OCI-LY1 (cell line): ENCODE data around the gene DUOX1.

Experiments used
- H2AFZ ChIP-seq: fragments of 200-600 bp; sonication (generic), shearing (Covaris generic); 2 replicates; pipeline ENCODE4 v1.6.0; 2014; ENCODE audit warnings: antibody characterized with exemption, mild to moderate bottlenecking, low read length
- H3F3A ChIP-seq: fragments of 200-600 bp; sonication (generic), shearing (Covaris generic); 2 replicates; pipeline ENCODE4 v1.6.0; 2014; ENCODE audit warnings: mild to moderate bottlenecking, antibody characterized with exemption, low read length, moderate library complexity; ENCODE audit not compliant: insufficient read depth
- H3K27ac ChIP-seq: fragments of 200-600 bp; sonication (generic); 2 replicates; pipeline ENCODE4 v1.5.1; 2014; ENCODE audit warnings: low read length, mixed run types, mild to moderate bottlenecking, low read depth; ENCODE audit not compliant: poor library complexity, severe bottlenecking
- H3K27me3 ChIP-seq: fragments of 200-600 bp; sonication (generic); 2 replicates; pipeline ENCODE4 v1.6.0; 2014; ENCODE audit warnings: antibody characterized with exemption, mild to moderate bottlenecking, low read length, moderate library complexity; ENCODE audit not compliant: insufficient read depth
- H3K36me3 ChIP-seq: fragments of 200-600 bp; sonication (generic); 2 replicates; pipeline ENCODE4 v1.6.1; 2014; ENCODE audit warnings: mild to moderate bottlenecking, antibody characterized with exemption, low read length, moderate library complexity, mixed read lengths; ENCODE audit not compliant: insufficient read depth
- H3K4me1 ChIP-seq: fragments of 200-600 bp; sonication (generic); 2 replicates; pipeline ENCODE4 v1.5.1; 2014; ENCODE audit warnings: mild to moderate bottlenecking, low read length, moderate library complexity; ENCODE audit not compliant: insufficient read depth, severe bottlenecking
- H3K4me2 ChIP-seq: fragments of 200-600 bp; sonication (generic), shearing (Covaris generic); 2 replicates; pipeline ENCODE4 v1.6.1; 2014; ENCODE audit warnings: low read length
- H3K4me3 ChIP-seq: fragments of 200-600 bp; sonication (generic); 2 replicates; pipeline ENCODE4 v1.5.1; 2014; ENCODE audit warnings: low read length, low read depth, mild to moderate bottlenecking, mixed read lengths; ENCODE audit not compliant: poor library complexity, severe bottlenecking
- H3K79me2 ChIP-seq: fragments of 200-600 bp; shearing (Covaris generic); 2 replicates; pipeline ENCODE4 v1.6.1; 2016; ENCODE audit warnings: mixed run types, low read length, mixed read lengths; ENCODE audit not compliant: insufficient read depth
- H3K9ac ChIP-seq: fragments of 200-600 bp; sonication (generic), shearing (Covaris generic); 2 replicates; pipeline ENCODE4 v1.6.1; 2014; ENCODE audit warnings: mild to moderate bottlenecking, low read length, mixed read lengths
- H3K9me2 ChIP-seq: fragments of 200-600 bp; sonication (generic), shearing (Covaris generic); 2 replicates; pipeline ENCODE4 v1.6.1; 2014; ENCODE audit warnings: low read depth, mild to moderate bottlenecking, low read length, mixed read lengths
- H3K9me3 ChIP-seq: fragments of 200-600 bp; shearing (Covaris generic); 2 replicates; pipeline ENCODE4 v1.6.1; 2014; ENCODE audit warnings: low read length, mixed read lengths
- H4K20me1 ChIP-seq: fragments of 200-600 bp; sonication (generic), shearing (Covaris generic); 2 replicates; pipeline ENCODE4 v1.6.0; 2016; ENCODE audit warnings: mild to moderate bottlenecking, low read length; ENCODE audit not compliant: insufficient read depth
- CTCF ChIP-seq: fragments of 200-600 bp; sonication (generic), shearing (Covaris generic); IDR thresholded peaks from 2 replicates; pipeline ENCODE4 v1.5.1; 2017; ENCODE audit warnings: mild to moderate bottlenecking, antibody characterized with exemption, low read length, moderate library complexity, mixed read lengths
- EZH2 ChIP-seq: fragments of 200-600 bp; sonication (generic), shearing (Covaris generic); IDR thresholded peaks from 2 replicates; pipeline ENCODE4 v1.8.0; 2017; ENCODE audit warnings: borderline replicate concordance, mixed run types, mild to moderate bottlenecking, antibody characterized with exemption, low read length, moderate library complexity, mixed read lengths

Gene DUOX1

GRCh38 chr15:45112591-45113379 lies 17.0 kb upstream of the DUOX1 start:
- no peak overlapping the region for H2AFZ ChIP-seq
- TF ChIP-seq EZH2 (no peak), CTCF (no peak)
- no peak overlapping the region; the same call in 1 of the 2 replicates for H3K4me2 ChIP-seq
- no peaks in the 10 kb centered on the region for H4K20me1 ChIP-seq
- no peaks in the 10 kb centered on the region for H3K79me2 ChIP-seq
- 0 out of 2 replicates have a peak, but pooled peaks cover 3% of the 10 kb centered on the region for H3K27me3 ChIP-seq
- H3K4me3 ChIP-seq = no peak overlapping the region
- no peaks in the 10 kb centered on the region for H3K9me3 ChIP-seq
- no peaks in the 10 kb centered on the region for H3K9me2 ChIP-seq
- H3K36me3 ChIP-seq = no peaks in the 10 kb centered on the region
- H3F3A ChIP-seq = no peaks in the 10 kb centered on the region
- H3K4me1 ChIP-seq = peaks cover 14% of the 10 kb centered on the region
- no peak overlapping the region for H3K27ac ChIP-seq
- no peak overlapping the region for H3K9ac ChIP-seq

- Histone ChIP-seq H4K20me1 (no peaks in the 10 kb centered on the region), H3K4me1 (peaks cover 14% of the 10 kb centered on the region), H3K27me3 (0 out of 2 replicates have a peak, but pooled peaks cover 3% of the 10 kb centered on the region), H3K9me2 (no peaks in the 10 kb centered on the region), H3K4me3 (peak overlapping the region; percentile 54), H2AFZ (no peak overlapping the region), H3K27ac (no peak overlapping the region), H3F3A (no peaks in the 10 kb centered on the region), H3K9me3 (no peaks in the 10 kb centered on the region), H3K4me2 (peak overlapping the region; percentile 56; the same call in 1 of the 2 replicates), H3K9ac (no peak overlapping the region), H3K79me2 (no peaks in the 10 kb centered on the region), H3K36me3 (no peaks in the 10 kb centered on the region)
- TF ChIP-seq CTCF (no peak), EZH2 (no peak)
Measured at GRCh38 chr15:45113380-45113990, 16.3 kb upstream of the DUOX1 start.

GRCh38 chr15:45114076-45114750 lies 15.6 kb upstream of the DUOX1 start, which contains the start of the genes DUOX2 and DUOXA2:
TSS of gene DUOX2 (minus strand) at chr15:45114172. CDS start at chr15:45113411, 761 bp downstream.
TSS of gene DUOXA2 (plus strand) at chr15:45114326. CDS start at chr15:45114606, 280 bp downstream.
- Histone ChIP-seq H4K20me1 (no peaks in the 10 kb centered on the region), H3K4me1 (peaks cover 14% of the 10 kb centered on the region), H3K36me3 (no peaks in the 10 kb centered on the region), H3K9ac (peak within 1 kb of the TSS; percentile 26; the same call in 1 of the 2 replicates), H3K79me2 (no peaks in the 10 kb centered on the region), H3K9me3 (no peaks in the 10 kb centered on the region), H3F3A (no peaks in the 10 kb centered on the region), H2AFZ (no peak within 1 kb of the TSS), H3K27me3 (0 out of 2 replicates have a peak, but pooled peaks cover 3% of the 10 kb centered on the region), H3K9me2 (no peaks in the 10 kb centered on the region), H3K4me2 (peak within 1 kb of the TSS; percentile 56), H3K27ac (no peak within 1 kb of the TSS), H3K4me3 (peak within 1 kb of the TSS; percentile 54)
- no peak for TF ChIP-seq CTCF
